RWPE2 (cell line): ENCODE data around the gene ARGLU1.

Source experiments
- ATAC-seq: fragments of 200-7000 bp; cut with Tn5 transposase; 3 replicates; pipeline ENCODE4 v1.9.1; 2021; ENCODE audit warnings: low read depth
- DNase-seq: peaks from one replicate; pipeline ENCODE4 v3.0.0-alpha.2; 2020; ENCODE audit warnings: low spot score
- H3K27ac ChIP-seq: fragments of 450-650 bp; 2 replicates; pipeline ENCODE4 v1.5.1; 2017; ENCODE audit warnings: mild to moderate bottlenecking; ENCODE audit not compliant: poor library complexity, severe bottlenecking
- H3K27me3 ChIP-seq: fragments of 250-450 bp; sonication (Bioruptor Pico); 2 replicates; pipeline ENCODE4 v1.5.1; 2021; ENCODE audit warnings: mild to moderate bottlenecking, moderate library complexity; ENCODE audit not compliant: insufficient read depth, poor library complexity, severe bottlenecking
- H3K36me3 ChIP-seq: fragments of 250-450 bp; sonication (Bioruptor Pico); 2 replicates; pipeline ENCODE4 v1.5.1; 2020; ENCODE audit warnings: low read depth, mild to moderate bottlenecking, moderate library complexity
- H3K4me1 ChIP-seq: fragments of 250-450 bp; sonication (Bioruptor Pico); 2 replicates; pipeline ENCODE4 v1.5.1; 2021; ENCODE audit warnings: mild to moderate bottlenecking, moderate library complexity; ENCODE audit not compliant: insufficient read depth, poor library complexity, severe bottlenecking
- H3K4me3 ChIP-seq: fragments of 250-450 bp; sonication (Bioruptor Pico); 2 replicates; pipeline ENCODE4 v1.5.1; 2021; ENCODE audit warnings: mild to moderate bottlenecking, moderate library complexity; ENCODE audit not compliant: severe bottlenecking
- H3K9me3 ChIP-seq: fragments of 250-450 bp; sonication (Bioruptor Pico); 2 replicates; pipeline ENCODE4 v1.5.1; 2021; ENCODE audit warnings: mild to moderate bottlenecking, moderate library complexity; ENCODE audit not compliant: severe bottlenecking
- TF ChIP-seq, protein P1 (sequence below): fragments of 450-650 bp; IDR thresholded peaks from one replicate; pipeline ENCODE4 v1.5.1; 2017; ENCODE audit warnings: mild to moderate bottlenecking, moderate library complexity; ENCODE audit not compliant: poor library complexity, severe bottlenecking

Gene ARGLU1

DNA sequence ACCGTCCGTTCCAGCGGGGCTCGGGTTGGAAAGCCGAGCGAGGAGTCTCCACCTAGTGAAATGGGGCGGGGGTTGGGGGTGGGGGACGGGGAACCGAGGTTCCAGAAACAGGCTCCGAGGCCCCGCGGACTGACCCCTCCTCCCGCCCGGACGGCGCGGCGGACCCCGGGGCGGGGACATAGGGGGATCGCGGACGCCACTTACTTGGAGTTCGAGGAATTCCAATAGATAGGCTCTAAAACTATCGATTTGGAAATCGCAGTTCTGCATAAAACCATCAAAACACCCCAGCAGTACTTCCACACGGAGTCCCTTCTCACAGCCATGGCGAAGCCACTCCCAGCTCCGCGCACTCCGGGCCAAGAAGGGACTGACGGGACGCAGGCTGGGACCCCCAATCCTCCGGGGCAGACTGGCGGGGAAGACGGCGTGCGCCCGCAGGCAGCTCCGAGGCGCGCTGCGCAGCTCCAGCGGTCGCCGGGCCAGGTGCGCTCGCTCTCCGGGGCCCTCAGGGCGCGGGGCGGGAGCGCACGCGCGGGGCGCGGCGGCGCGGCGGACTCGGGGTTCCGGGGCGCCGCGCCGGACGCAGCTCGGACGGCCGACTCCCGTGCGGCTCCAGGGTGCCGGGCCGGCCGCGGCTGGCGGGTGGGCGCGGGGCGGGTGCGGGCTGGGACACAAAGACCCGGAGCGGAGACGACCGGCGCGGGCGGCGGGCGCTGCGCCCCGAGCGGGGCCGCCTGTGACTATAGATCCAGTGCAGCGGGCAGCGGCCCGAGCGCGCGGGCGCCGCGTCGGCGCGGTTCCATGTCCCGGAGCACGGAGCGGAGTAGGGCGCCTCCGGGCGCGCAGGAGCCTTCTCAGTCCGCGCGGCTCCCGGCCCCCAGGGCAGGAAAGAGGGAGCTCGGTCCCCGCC, 33.0 kb downstream of the ARGLU1 start:
- Histone ChIP-seq H3K36me3 (peaks cover 35% of the 10 kb centered on the region), H3K27ac (peak overlapping the region; percentile 83), H3K4me1 (peaks cover 18% of the 10 kb centered on the region), H3K9me3 (no peaks in the 10 kb centered on the region), H3K4me3 (peak overlapping the region; percentile 80), H3K27me3 (no peaks in the 10 kb centered on the region)
- TF ChIP-seq, protein P1, sequence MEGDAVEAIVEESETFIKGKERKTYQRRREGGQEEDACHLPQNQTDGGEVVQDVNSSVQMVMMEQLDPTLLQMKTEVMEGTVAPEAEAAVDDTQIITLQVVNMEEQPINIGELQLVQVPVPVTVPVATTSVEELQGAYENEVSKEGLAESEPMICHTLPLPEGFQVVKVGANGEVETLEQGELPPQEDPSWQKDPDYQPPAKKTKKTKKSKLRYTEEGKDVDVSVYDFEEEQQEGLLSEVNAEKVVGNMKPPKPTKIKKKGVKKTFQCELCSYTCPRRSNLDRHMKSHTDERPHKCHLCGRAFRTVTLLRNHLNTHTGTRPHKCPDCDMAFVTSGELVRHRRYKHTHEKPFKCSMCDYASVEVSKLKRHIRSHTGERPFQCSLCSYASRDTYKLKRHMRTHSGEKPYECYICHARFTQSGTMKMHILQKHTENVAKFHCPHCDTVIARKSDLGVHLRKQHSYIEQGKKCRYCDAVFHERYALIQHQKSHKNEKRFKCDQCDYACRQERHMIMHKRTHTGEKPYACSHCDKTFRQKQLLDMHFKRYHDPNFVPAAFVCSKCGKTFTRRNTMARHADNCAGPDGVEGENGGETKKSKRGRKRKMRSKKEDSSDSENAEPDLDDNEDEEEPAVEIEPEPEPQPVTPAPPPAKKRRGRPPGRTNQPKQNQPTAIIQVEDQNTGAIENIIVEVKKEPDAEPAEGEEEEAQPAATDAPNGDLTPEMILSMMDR, result no peak
- ATAC-seq (no peak; the same call in 2 of the 3 replicates), DNase-seq (no peak)

DNA sequence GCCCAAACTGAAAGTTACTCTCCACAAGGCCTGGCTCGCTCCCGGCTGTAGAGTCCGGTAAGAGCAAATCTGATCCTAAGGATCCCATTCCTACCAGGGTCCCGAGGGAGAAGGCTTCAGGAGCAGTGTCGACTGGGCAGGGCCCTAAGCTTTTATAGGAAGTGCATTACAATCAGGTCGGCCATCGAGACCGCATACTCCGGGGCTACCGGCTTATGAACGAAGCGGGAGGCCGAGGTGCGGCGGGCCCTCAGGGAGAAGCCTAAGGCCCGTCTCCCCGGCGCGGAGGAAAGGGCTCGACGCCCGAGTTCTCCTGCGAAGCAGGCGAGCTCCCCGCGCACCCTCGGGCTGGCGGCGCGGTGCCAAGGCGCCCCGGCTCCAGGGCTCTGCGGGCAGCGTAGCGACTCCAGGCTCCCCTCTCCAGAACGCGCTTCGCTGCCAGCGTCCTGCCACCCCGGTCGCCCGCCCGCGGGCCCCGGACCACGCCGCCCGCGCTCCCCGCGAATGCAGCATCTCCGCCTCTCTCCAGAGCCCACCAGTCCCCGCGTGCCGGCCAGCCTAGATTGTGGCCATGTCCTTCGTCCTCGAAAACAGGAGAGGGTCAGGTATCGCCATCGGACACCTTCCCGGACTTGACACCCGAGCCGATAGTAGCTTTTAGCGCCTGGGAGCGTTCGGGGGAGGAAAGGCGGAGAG, 33.8 kb downstream of the ARGLU1 start:
- ATAC-seq (peak; percentile 5; the same call in 2 of the 3 replicates), DNase-seq (no peak)
- TF ChIP-seq, protein P1, result no peak
- no peaks in the 10 kb centered on the region for H3K9me3 ChIP-seq
- H3K27me3 ChIP-seq, result no peaks in the 10 kb centered on the region
- peak overlapping the region; percentile 83 for H3K27ac ChIP-seq
- peaks cover 26% of the 10 kb centered on the region for H3K4me1 ChIP-seq
- peak overlapping the region; percentile 80 for H3K4me3 ChIP-seq
- peaks cover 43% of the 10 kb centered on the region for H3K36me3 ChIP-seq

DNA sequence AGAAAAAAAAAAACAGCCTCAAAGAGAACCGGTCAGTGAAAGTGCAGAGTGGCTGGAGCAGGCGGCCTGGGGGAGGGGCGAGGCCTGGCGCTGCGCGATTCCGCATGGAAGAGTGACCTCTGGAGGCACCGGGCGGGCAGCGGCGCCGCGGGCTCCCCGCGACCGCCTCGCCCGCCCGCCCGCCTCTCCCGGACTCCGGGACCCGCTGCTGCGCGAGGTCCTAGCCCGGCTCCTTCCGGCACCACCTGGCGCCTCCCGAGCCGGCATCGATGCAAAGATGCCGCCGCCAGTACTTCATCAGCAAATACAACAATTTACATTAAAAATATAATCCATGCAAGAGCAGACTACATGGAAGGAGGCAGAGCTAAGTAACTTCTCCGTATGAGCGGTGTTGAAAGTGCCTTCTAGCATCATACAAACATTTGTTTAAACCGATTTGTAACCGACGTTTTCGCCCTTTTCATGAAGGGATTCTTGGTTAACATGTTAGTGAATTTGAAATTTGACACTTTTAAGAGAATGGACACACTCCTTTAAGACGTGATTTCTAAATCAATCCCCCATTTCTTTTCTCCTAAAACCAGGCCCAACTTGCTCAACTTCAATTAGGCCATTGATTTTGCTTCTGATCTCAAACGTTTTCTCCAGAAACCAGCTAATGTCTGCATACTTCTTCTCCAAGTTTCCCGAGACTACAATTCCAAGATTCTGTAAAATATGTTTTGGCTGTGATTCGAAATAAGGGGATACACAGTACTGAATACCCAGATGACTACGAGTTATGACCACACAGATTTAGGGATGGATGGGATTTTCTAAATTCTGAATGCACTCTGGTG, 34.6 kb downstream of the ARGLU1 start:
- peak overlapping the region; percentile 83 for H3K27ac ChIP-seq
- DNase-seq (peak; percentile 73), ATAC-seq (peak; percentile 46)
- no peaks in the 10 kb centered on the region for H3K27me3 ChIP-seq
- no peaks in the 10 kb centered on the region for H3K9me3 ChIP-seq
- TF ChIP-seq, protein P1, result peak; percentile 85
- H3K36me3 ChIP-seq, result peaks cover 51% of the 10 kb centered on the region
- peak overlapping the region; percentile 80 for H3K4me3 ChIP-seq
- peaks cover 26% of the 10 kb centered on the region for H3K4me1 ChIP-seq

DNA sequence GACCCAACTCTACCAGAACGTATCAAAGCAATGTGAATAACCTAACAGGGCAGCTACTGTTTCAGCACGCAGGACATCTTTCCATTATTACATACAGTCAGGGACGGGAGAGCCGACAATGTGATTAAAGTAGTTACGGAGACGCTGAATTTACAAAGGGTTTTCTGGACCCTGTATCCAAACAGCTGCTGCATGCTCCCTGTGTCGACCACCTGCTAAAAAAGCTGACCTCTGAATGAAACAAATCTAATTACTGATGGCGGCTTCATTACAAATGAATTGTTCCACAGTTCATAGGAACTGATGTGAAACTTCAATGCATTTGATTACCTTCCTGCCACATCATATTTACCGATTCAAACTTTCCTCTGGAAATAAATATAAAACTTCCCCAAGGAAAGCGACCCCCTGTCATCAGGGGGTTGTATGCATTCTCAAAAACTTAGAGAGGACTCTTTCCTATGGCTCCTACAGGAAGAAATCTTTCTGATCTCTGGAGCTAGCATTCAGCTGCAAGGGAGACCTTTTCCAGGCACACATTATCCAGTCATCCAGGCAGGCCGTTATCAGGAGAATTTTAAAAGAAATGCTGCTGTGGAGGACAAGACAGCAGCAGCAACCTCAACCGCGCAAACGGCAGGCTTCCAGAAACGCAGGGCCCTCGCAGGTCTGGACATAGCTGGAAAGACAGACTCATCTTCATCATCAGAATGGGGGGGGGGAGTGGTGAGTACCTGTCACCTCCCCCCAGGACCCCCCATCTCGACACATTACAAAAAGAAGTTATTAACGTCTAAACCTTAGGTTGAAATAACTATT, 35.6 kb downstream of the ARGLU1 start:
- TF ChIP-seq, protein P1, result no peak
- Histone ChIP-seq H3K27me3 (no peaks in the 10 kb centered on the region), H3K27ac (peak overlapping the region; percentile 83), H3K4me3 (peak overlapping the region; percentile 80), H3K4me1 (peaks cover 31% of the 10 kb centered on the region), H3K36me3 (peaks cover 59% of the 10 kb centered on the region), H3K9me3 (no peaks in the 10 kb centered on the region)
- no peak for DNase-seq
- no peak for ATAC-seq
